Measurements from ENCODE around the gene SLC51A. TPM values are rescaled to one million over a fixed set of nuclear protein-coding genes. Genes with fewer than 3 reads are reported as not detected.
"Not testable (repeated sequence)": the region's sequence is repeated elsewhere in the genome, so short reads cannot be mapped to it uniquely, and the experiment has no call there.

Gene SLC51A
- total RNA-seq, 1 donor from 2014 or later: not detected

GRCh38 chr3:196168808-196169391, 47.4 kb upstream of the SLC51A start:
- H3K9me3 ChIP-seq (ENCODE audit: insufficient read depth, low read depth, low read length): no peaks in the 10 kb centered on the region
- no peaks in the 10 kb centered on the region for H3K27me3 ChIP-seq (ENCODE audit: insufficient read depth, low read length)
- Mint-ChIP-seq H3K9me3 (ENCODE audit: unreplicated experiment) (no peaks in the 10 kb centered on the region), H3K4me3 (ENCODE audit: unreplicated experiment) (no peak overlapping the region), H3K27me3 (ENCODE audit: low read depth, unreplicated experiment) (no peaks in the 10 kb centered on the region), H3K4me1 (ENCODE audit: low read depth, unreplicated experiment) (no peaks in the 10 kb centered on the region), H3K27ac (ENCODE audit: unreplicated experiment) (no peak overlapping the region), H3K36me3 (ENCODE audit: low read depth, unreplicated experiment) (no peaks in the 10 kb centered on the region)
- no peaks in the 10 kb centered on the region for H3K4me1 ChIP-seq (ENCODE audit: insufficient read depth, low read length)
- FAIRE-seq (no peak), DNase-seq (ENCODE audit: low read depth) (no peak)
- TF ChIP-seq EZH2 (IDR thresholded peaks at IDR 0.05; ENCODE audit: insufficient read depth, low read length): no peak
- no peaks in the 10 kb centered on the region for H4K20me1 ChIP-seq (ENCODE audit: insufficient read depth, low read length)
- H3K4me2 ChIP-seq (ENCODE audit: low read length): no peak overlapping the region
- no peaks in the 10 kb centered on the region for H3K36me3 ChIP-seq (ENCODE audit: insufficient read depth, low read length)
- H3K4me3 ChIP-seq (ENCODE audit: insufficient read depth, low read depth, low read length): no peak overlapping the region
- no peak overlapping the region for H3K27ac ChIP-seq (ENCODE audit: low read depth, low read length)
- H3K9ac ChIP-seq (ENCODE audit: low read length): no peak overlapping the region
- H3K79me2 ChIP-seq (ENCODE audit: insufficient read depth, low read length): no peaks in the 10 kb centered on the region
- no peak overlapping the region for H2AFZ ChIP-seq (ENCODE audit: low read depth, low read length)

- DNase-seq (ENCODE audit: low read depth): no peak
- Histone ChIP-seq H3K36me3 (ENCODE audit: insufficient read depth, low read length) (no peaks in the 10 kb centered on the region), H3K4me1 (ENCODE audit: insufficient read depth, low read length) (no peaks in the 10 kb centered on the region), H3K27ac (ENCODE audit: low read depth, low read length) (no peak overlapping the region), H3K27me3 (ENCODE audit: insufficient read depth, low read length) (no peaks in the 10 kb centered on the region), H3K4me3 (ENCODE audit: insufficient read depth, low read depth, low read length) (no peak overlapping the region), H3K9me3 (ENCODE audit: insufficient read depth, low read depth, low read length) (no peaks in the 10 kb centered on the region), H3K4me2 (ENCODE audit: low read length) (no peak overlapping the region), H3K79me2 (ENCODE audit: insufficient read depth, low read length) (no peaks in the 10 kb centered on the region), H3K9ac (ENCODE audit: low read length) (no peak overlapping the region), H2AFZ (ENCODE audit: low read depth, low read length) (no peak overlapping the region), H4K20me1 (ENCODE audit: insufficient read depth, low read length) (no peaks in the 10 kb centered on the region)
- no peak for FAIRE-seq
- H3K4me1 Mint-ChIP-seq (ENCODE audit: low read depth, unreplicated experiment): no peaks in the 10 kb centered on the region
- H3K9me3 Mint-ChIP-seq (ENCODE audit: unreplicated experiment): no peaks in the 10 kb centered on the region
- peaks cover 5% of the 10 kb centered on the region for H3K27me3 Mint-ChIP-seq (ENCODE audit: low read depth, unreplicated experiment)
- no peaks in the 10 kb centered on the region for H3K36me3 Mint-ChIP-seq (ENCODE audit: low read depth, unreplicated experiment)
- H3K27ac Mint-ChIP-seq (ENCODE audit: unreplicated experiment): no peak overlapping the region
- no peak overlapping the region for H3K4me3 Mint-ChIP-seq (ENCODE audit: unreplicated experiment)
- TF ChIP-seq, protein P1, sequence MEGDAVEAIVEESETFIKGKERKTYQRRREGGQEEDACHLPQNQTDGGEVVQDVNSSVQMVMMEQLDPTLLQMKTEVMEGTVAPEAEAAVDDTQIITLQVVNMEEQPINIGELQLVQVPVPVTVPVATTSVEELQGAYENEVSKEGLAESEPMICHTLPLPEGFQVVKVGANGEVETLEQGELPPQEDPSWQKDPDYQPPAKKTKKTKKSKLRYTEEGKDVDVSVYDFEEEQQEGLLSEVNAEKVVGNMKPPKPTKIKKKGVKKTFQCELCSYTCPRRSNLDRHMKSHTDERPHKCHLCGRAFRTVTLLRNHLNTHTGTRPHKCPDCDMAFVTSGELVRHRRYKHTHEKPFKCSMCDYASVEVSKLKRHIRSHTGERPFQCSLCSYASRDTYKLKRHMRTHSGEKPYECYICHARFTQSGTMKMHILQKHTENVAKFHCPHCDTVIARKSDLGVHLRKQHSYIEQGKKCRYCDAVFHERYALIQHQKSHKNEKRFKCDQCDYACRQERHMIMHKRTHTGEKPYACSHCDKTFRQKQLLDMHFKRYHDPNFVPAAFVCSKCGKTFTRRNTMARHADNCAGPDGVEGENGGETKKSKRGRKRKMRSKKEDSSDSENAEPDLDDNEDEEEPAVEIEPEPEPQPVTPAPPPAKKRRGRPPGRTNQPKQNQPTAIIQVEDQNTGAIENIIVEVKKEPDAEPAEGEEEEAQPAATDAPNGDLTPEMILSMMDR (IDR thresholded peaks at IDR 0.05; ENCODE audit: insufficient read depth, low read depth, low read length): no peak
- TF ChIP-seq EZH2 (IDR thresholded peaks at IDR 0.05; ENCODE audit: insufficient read depth, low read length): no peak
Observed at GRCh38 chr3:196169836-196170240, 46.5 kb upstream of the SLC51A start.

- not testable (repeated sequence) for H3K4me3 ChIP-seq (ENCODE audit: insufficient read depth, low read depth, low read length); H3K4me1 ChIP-seq (ENCODE audit: insufficient read depth, low read length); H3K4me3 Mint-ChIP-seq (ENCODE audit: unreplicated experiment); H3K79me2 ChIP-seq (ENCODE audit: insufficient read depth, low read length); H3K36me3 ChIP-seq (ENCODE audit: insufficient read depth, low read length); H3K4me2 ChIP-seq (ENCODE audit: low read length); H2AFZ ChIP-seq (ENCODE audit: low read depth, low read length); H3K36me3 Mint-ChIP-seq (ENCODE audit: low read depth, unreplicated experiment); H3K9ac ChIP-seq (ENCODE audit: low read length); H3K27me3 Mint-ChIP-seq (ENCODE audit: low read depth, unreplicated experiment); DNase-seq (ENCODE audit: low read depth); H3K27me3 ChIP-seq (ENCODE audit: insufficient read depth, low read length); FAIRE-seq; H4K20me1 ChIP-seq (ENCODE audit: insufficient read depth, low read length); H3K27ac Mint-ChIP-seq (ENCODE audit: unreplicated experiment); H3K4me1 Mint-ChIP-seq (ENCODE audit: low read depth, unreplicated experiment); H3K9me3 ChIP-seq (ENCODE audit: insufficient read depth, low read depth, low read length); H3K27ac ChIP-seq (ENCODE audit: low read depth, low read length); H3K9me3 Mint-ChIP-seq (ENCODE audit: unreplicated experiment)
Observed at GRCh38 chr3:196170296-196170695, 46.0 kb upstream of the SLC51A start.

All from astrocyte (in vitro differentiated cells and primary cell).